ENCODE measurements around the gene ZC2HC1C. TPM values are rescaled to one million over a fixed set of nuclear protein-coding genes. Genes with fewer than 3 reads are reported as not detected.

ZC2HC1C gene
- total RNA-seq, 1 donor from 2014 or later = 1.0 TPM

DNA sequence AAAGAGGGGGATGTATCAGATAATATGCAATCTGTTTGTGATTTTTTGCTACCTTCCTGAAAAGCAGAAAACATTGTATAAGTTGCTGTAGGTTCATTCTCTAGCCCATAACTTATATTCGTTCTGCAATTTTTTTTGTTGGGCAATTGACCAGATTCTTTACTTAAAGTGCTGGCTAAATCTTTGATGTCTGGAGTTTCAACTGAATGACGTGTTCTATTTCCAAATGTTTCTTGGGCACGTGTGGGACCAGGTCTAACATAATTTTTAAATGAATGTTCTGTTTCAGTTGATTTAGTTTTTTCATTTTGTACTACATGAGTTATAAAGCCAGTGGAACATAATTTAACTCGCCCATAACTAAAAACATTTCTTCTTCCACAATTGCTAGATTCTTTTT lies 21.9 kb upstream of the ZC2HC1C start:
- Mint-ChIP-seq H3K36me3 (ENCODE audit: unreplicated experiment) (peaks cover 18% of the 10 kb centered on the region), H3K4me1 (ENCODE audit: unreplicated experiment) (peaks cover 22% of the 10 kb centered on the region), H3K9me3 (ENCODE audit: unreplicated experiment) (peaks cover 6% of the 10 kb centered on the region), H3K27ac (ENCODE audit: unreplicated experiment) (no peak overlapping the region), H3K27me3 (ENCODE audit: unreplicated experiment) (no peaks in the 10 kb centered on the region), H3K4me3 (ENCODE audit: unreplicated experiment) (no peak overlapping the region)
- TF ChIP-seq, protein P1, sequence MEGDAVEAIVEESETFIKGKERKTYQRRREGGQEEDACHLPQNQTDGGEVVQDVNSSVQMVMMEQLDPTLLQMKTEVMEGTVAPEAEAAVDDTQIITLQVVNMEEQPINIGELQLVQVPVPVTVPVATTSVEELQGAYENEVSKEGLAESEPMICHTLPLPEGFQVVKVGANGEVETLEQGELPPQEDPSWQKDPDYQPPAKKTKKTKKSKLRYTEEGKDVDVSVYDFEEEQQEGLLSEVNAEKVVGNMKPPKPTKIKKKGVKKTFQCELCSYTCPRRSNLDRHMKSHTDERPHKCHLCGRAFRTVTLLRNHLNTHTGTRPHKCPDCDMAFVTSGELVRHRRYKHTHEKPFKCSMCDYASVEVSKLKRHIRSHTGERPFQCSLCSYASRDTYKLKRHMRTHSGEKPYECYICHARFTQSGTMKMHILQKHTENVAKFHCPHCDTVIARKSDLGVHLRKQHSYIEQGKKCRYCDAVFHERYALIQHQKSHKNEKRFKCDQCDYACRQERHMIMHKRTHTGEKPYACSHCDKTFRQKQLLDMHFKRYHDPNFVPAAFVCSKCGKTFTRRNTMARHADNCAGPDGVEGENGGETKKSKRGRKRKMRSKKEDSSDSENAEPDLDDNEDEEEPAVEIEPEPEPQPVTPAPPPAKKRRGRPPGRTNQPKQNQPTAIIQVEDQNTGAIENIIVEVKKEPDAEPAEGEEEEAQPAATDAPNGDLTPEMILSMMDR (IDR thresholded peaks at IDR 0.05) = no peak
- DNase-seq (ENCODE audit: extremely low spot score, unreplicated experiment) = no peak

DNA sequence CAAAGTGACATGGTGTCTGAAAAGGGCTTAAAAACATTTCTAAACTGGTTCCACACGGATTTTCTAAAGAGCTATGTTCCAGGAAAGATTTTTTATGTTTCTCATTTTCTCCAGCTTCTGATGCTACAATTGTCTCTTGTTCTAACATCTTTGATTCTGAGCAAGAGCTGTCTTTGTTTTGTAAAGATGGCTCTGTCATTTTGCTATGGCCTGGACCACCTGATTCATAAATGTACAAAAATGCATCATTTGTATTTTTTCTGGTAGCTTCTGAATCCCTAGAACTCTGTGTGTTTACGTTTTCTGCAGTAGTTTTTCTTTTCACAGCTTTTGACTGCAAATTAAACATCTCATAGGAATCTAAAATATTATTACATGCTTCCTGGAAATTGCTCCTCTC lies 21.3 kb upstream of the ZC2HC1C start:
- Mint-ChIP-seq H3K4me3 (ENCODE audit: unreplicated experiment) (no peak overlapping the region), H3K36me3 (ENCODE audit: unreplicated experiment) (peaks cover 17% of the 10 kb centered on the region), H3K4me1 (ENCODE audit: unreplicated experiment) (peaks cover 22% of the 10 kb centered on the region), H3K27me3 (ENCODE audit: unreplicated experiment) (no peaks in the 10 kb centered on the region), H3K9me3 (ENCODE audit: unreplicated experiment) (peaks cover 6% of the 10 kb centered on the region), H3K27ac (ENCODE audit: unreplicated experiment) (no peak overlapping the region)
- DNase-seq (ENCODE audit: extremely low spot score, unreplicated experiment) = no peak
- TF ChIP-seq, protein P1 (IDR thresholded peaks at IDR 0.05) = no peak

DNA sequence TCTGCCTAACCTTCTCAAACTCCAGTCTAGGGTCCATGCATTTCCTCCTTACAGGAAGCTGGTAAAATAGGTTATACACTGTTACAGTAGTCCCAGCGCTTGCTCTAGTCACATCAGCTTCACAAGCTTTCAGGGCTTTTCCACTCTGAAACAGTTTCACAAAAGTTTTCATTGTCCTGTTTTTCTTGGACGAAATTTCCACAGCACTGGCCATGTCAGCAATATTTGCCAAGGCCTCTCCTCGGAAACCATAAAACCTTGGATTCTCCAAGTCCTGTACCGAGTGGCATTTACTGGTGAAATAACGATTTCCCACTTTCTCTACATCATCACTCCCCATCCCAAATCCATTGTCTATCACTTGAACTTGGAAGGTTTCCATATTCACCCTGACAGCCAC lies 20.3 kb upstream of the ZC2HC1C start:
- Mint-ChIP-seq H3K27ac (ENCODE audit: unreplicated experiment) (no peak overlapping the region), H3K4me1 (ENCODE audit: unreplicated experiment) (peaks cover 23% of the 10 kb centered on the region), H3K4me3 (ENCODE audit: unreplicated experiment) (no peak overlapping the region), H3K36me3 (ENCODE audit: unreplicated experiment) (peaks cover 17% of the 10 kb centered on the region), H3K9me3 (ENCODE audit: unreplicated experiment) (peaks cover 6% of the 10 kb centered on the region), H3K27me3 (ENCODE audit: unreplicated experiment) (no peaks in the 10 kb centered on the region)
- TF ChIP-seq, protein P1 (IDR thresholded peaks at IDR 0.05) = no peak
- no peak for DNase-seq (ENCODE audit: extremely low spot score, unreplicated experiment)

DNA sequence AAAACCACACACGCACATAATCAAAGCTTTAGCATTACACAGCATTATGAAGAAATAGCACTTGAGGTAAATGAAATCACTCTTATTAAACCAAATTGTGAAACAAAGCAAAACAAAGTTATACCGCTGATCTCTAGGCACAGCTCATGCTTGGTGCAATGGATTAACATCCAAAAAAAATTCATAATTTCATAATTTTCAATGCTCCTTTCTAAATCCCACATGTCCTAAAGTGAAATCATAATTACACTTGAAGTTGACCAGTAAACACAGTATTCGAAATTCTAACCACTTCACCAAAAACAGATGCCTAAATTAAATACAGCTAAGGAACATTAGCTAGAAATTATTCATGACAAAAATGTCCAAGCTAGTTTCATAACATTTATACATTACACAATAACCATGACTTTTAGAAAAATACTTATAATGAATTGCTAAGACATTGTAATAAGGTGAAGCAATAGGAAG lies 19.7 kb upstream of the ZC2HC1C start:
- Mint-ChIP-seq H3K36me3 (ENCODE audit: unreplicated experiment) (peaks cover 17% of the 10 kb centered on the region), H3K27ac (ENCODE audit: unreplicated experiment) (no peak overlapping the region), H3K4me3 (ENCODE audit: unreplicated experiment) (peak overlapping the region; percentile 14), H3K27me3 (ENCODE audit: unreplicated experiment) (no peaks in the 10 kb centered on the region), H3K4me1 (ENCODE audit: unreplicated experiment) (peaks cover 24% of the 10 kb centered on the region), H3K9me3 (ENCODE audit: unreplicated experiment) (peaks cover 6% of the 10 kb centered on the region)
- DNase-seq (ENCODE audit: extremely low spot score, unreplicated experiment) = no peak
- TF ChIP-seq, protein P1 (IDR thresholded peaks at IDR 0.05) = no peak

DNA sequence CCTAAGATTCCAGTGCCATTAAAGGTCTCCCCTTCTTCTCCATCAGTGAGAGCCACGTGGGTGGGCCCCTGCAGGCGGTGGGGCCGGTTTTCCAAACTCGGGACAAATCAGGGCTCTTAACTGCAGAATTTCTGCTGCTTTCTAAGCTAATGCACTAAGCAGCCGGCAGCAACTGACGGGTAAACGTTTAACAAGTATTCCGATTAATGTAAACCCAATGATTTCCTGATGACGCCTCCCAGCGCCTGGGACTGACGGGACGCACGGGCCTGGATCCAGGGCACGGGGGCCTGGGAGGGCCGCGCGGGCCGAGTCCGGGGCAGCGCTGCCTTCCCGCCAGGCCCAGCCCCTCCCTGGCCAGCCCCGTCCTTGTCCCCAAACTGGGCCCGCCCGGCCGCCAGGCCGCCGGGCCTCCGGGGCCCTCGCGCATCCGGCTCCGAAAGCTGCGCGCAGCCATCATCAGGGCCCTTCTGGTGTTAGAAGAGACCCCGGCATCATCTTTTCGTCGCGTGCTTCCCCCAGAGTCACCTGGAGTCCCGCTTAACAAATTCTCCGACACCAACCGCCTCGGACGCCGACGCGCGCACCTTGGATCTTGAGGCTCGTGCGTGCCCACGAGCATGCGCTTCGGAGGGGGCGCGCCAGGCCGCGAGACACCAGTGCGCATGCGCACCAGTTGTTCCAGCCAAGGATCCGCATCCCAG lies 18.4 kb upstream of the ZC2HC1C start, which contains the start of gene MLH3:
Gene MLH3 (minus strand): TSS at position 616 of the 704 bp plus-strand sequence. CDS start 1,812 bp downstream, outside the sequence.
- Mint-ChIP-seq H3K27ac (ENCODE audit: unreplicated experiment) (peak within 1 kb of the TSS; percentile 96), H3K9me3 (ENCODE audit: unreplicated experiment) (peaks cover 6% of the 10 kb centered on the region), H3K36me3 (ENCODE audit: unreplicated experiment) (peaks cover 20% of the 10 kb centered on the region), H3K4me1 (ENCODE audit: unreplicated experiment) (peaks cover 26% of the 10 kb centered on the region), H3K4me3 (ENCODE audit: unreplicated experiment) (peak within 1 kb of the TSS; percentile 88), H3K27me3 (ENCODE audit: unreplicated experiment) (no peaks in the 10 kb centered on the region)
- DNase-seq (ENCODE audit: extremely low spot score, unreplicated experiment) = peak; percentile 92
- TF ChIP-seq, protein P1 (IDR thresholded peaks at IDR 0.05) = no peak

All from osteocyte (in vitro differentiated cells).